ENCODE data around the gene ATF1. TPM values are rescaled to one million over a fixed set of nuclear protein-coding genes. Genes with fewer than 3 reads are reported as not detected.

Gene ATF1
- total and polyA plus RNA-seq, 10 of the 15 experiments (the other 5 are each of a cell fraction or from before 2014, with no cell fraction given) = 15.4 to 92.0 (median 33.6) TPM

DNA sequence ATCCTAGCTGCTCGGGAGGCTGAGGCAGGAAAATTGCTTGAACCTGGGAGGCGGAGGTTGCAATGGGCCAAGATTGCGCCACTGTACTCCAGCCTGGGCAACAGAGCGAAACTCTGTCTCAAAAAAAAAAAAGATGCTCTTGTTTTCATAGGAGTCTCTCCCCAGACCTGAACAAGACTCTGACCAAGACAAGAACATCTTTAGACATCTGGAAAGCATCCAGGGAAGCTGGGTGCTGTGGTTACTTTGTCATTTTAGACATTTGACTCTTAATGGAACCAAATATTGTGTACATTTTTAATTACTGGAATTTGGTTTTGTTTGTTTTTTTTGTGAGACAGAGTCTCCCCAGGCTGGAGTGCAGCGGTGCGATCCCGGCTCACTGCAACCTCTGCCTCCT, 21.1 kb upstream of the ATF1 start (continued):
- TF ChIP-seq, protein P1, sequence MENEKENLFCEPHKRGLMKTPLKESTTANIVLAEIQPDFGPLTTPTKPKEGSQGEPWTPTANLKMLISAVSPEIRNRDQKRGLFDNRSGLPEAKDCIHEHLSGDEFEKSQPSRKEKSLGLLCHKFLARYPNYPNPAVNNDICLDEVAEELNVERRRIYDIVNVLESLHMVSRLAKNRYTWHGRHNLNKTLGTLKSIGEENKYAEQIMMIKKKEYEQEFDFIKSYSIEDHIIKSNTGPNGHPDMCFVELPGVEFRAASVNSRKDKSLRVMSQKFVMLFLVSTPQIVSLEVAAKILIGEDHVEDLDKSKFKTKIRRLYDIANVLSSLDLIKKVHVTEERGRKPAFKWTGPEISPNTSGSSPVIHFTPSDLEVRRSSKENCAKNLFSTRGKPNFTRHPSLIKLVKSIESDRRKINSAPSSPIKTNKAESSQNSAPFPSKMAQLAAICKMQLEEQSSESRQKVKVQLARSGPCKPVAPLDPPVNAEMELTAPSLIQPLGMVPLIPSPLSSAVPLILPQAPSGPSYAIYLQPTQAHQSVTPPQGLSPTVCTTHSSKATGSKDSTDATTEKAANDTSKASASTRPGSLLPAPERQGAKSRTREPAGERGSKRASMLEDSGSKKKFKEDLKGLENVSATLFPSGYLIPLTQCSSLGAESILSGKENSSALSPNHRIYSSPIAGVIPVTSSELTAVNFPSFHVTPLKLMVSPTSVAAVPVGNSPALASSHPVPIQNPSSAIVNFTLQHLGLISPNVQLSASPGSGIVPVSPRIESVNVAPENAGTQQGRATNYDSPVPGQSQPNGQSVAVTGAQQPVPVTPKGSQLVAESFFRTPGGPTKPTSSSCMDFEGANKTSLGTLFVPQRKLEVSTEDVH (IDR thresholded peaks at IDR 0.05; ENCODE audit: low read depth, partially characterized antibody) = no peak
- TF ChIP-seq CHD4 (IDR thresholded peaks at IDR 0.05) = no peak
- TF ChIP-seq ZSCAN29 (IDR thresholded peaks at IDR 0.05) = no peak
- TF ChIP-seq HCFC1 (IDR thresholded peaks at IDR 0.05; ENCODE audit: low read length) = no peak
- no peak for TF ChIP-seq STAT1 (conservative IDR thresholded peaks at IDR 0.05)

DNA sequence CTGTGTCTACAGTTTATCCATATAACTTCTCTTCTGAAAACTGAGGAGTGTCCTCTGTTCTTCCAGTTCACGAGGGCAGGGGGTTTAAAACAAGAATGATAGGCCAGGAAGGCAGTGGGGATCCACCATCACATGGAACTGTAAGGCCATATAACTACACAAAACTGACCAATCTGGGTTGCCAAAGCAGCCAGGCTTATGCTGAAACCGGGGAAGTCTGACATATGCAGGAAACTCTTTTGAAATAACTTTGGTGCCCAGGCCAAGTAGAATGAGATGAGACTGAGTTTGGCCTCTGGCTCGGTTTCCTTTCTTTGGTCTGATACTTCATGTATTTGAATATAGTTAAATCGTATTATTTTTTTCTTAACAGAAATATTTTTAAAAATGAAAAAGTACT, 18.0 kb upstream of the ATF1 start:
- DNase-seq (ENCODE audit: low read depth, low spot score) (no peak), ATAC-seq (no peak), FAIRE-seq (no peak)
- in situ Hi-C loops (cut with MboI) (no loop called here), intact Hi-C loops (cut with micrococcal nuclease; ENCODE audit: unreplicated experiment) (no loop called here)
- no peaks in the 10 kb centered on the region for H3K9me3 ChIP-seq (replicated peaks; ENCODE audit: control insufficient read depth, insufficient read depth, low read length)
- ChIA-PET CTCF (interaction anchor here (1.2 kb wide), 1 partner anchor 20 kb away, joined by 3 read pairs; no protein-coding TSS in a partner anchor), SMC1A (ENCODE audit: uncharacterized antibody, unreplicated experiment) (interaction anchor here (0.8 to 1.3 kb wide), 3 partner anchors 11 to 104 kb away, joined by 3 read pairs; no protein-coding TSS in a partner anchor), RAD21 (ENCODE audit: unreplicated experiment) (no interaction called here), POLR2A (interaction anchor here (0.6 kb wide), 1 partner anchor 93 kb away, joined by 3 read pairs; no protein-coding TSS in a partner anchor)
- no peak overlapping the region for H3K4me2 ChIP-seq (ENCODE audit: control insufficient read depth, insufficient read depth)
- H4K20me1 ChIP-seq (ENCODE audit: control insufficient read depth, insufficient read depth) = no peaks in the 10 kb centered on the region
- no peak overlapping the region for H2AFZ ChIP-seq (ENCODE audit: control insufficient read depth, low read depth, low read length)
- no peak overlapping the region for H3K4me3 ChIP-seq
- no peaks in the 10 kb centered on the region for H3K27me3 ChIP-seq (replicated peaks in 1 of 2; ENCODE audit: control insufficient read depth in 2 of 2, insufficient read depth in 2 of 2, low read length in 1 of 2)
- no peak overlapping the region for H3K9ac ChIP-seq (ENCODE audit: control insufficient read depth, insufficient read depth, low read length)
- peaks cover 0 to 21% of the 10 kb centered on the region in 2 experiments; a peak in 3 of 4 replicates for H3K36me3 ChIP-seq (ENCODE audit: control insufficient read depth in 2 of 2, insufficient read depth in 2 of 2, low read length in 1 of 2)
- no peak overlapping the region for H3K27ac ChIP-seq (ENCODE audit: control insufficient read depth, insufficient read depth)
- no peaks in the 10 kb centered on the region for H3K79me2 ChIP-seq (ENCODE audit: control insufficient read depth, insufficient read depth, low read length)
- BruUV-seq (replicated peaks) = no TSS peak
- 94% methylated on average over 4 of the region's 4 CpGs for WGBS (ENCODE audit: insufficient coverage, insufficient replicate concordance, low lambda C conversion rate, missing lambda C conversion rate)
- no peaks in the 10 kb centered on the region for H3K4me1 ChIP-seq (ENCODE audit: control insufficient read depth, insufficient read depth, low read length)
- no peak for TF ChIP-seq EGR1 (IDR thresholded peaks at IDR 0.05; ENCODE audit: borderline replicate concordance in 1 of 2, low read depth in 2 of 2, low read length in 2 of 2)
- TF ChIP-seq TCF3 (IDR thresholded peaks at IDR 0.05; ENCODE audit: borderline replicate concordance, insufficient read depth, low read depth, low read length) = no peak
- no peak for TF ChIP-seq POU2F2 (IDR thresholded peaks at IDR 0.05; ENCODE audit: borderline replicate concordance, low read depth, low read length)
- TF ChIP-seq FOXM1 (IDR thresholded peaks at IDR 0.05; ENCODE audit: low read depth, low read length) = no peak
- no peak for TF ChIP-seq CBFB (IDR thresholded peaks at IDR 0.05; ENCODE audit: low read depth)
- TF ChIP-seq, protein P2, sequence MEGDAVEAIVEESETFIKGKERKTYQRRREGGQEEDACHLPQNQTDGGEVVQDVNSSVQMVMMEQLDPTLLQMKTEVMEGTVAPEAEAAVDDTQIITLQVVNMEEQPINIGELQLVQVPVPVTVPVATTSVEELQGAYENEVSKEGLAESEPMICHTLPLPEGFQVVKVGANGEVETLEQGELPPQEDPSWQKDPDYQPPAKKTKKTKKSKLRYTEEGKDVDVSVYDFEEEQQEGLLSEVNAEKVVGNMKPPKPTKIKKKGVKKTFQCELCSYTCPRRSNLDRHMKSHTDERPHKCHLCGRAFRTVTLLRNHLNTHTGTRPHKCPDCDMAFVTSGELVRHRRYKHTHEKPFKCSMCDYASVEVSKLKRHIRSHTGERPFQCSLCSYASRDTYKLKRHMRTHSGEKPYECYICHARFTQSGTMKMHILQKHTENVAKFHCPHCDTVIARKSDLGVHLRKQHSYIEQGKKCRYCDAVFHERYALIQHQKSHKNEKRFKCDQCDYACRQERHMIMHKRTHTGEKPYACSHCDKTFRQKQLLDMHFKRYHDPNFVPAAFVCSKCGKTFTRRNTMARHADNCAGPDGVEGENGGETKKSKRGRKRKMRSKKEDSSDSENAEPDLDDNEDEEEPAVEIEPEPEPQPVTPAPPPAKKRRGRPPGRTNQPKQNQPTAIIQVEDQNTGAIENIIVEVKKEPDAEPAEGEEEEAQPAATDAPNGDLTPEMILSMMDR (IDR thresholded peaks at IDR 0.05 in 2 of 3, conservative IDR thresholded peaks at IDR 0.05 in 1 of 3; ENCODE audit: control insufficient read depth in 2 of 3, extremely low read depth in 1 of 3, insufficient read depth in 1 of 3, low read depth in 3 of 3, low read length in 3 of 3) = no peak
- TF ChIP-seq, protein P3, sequence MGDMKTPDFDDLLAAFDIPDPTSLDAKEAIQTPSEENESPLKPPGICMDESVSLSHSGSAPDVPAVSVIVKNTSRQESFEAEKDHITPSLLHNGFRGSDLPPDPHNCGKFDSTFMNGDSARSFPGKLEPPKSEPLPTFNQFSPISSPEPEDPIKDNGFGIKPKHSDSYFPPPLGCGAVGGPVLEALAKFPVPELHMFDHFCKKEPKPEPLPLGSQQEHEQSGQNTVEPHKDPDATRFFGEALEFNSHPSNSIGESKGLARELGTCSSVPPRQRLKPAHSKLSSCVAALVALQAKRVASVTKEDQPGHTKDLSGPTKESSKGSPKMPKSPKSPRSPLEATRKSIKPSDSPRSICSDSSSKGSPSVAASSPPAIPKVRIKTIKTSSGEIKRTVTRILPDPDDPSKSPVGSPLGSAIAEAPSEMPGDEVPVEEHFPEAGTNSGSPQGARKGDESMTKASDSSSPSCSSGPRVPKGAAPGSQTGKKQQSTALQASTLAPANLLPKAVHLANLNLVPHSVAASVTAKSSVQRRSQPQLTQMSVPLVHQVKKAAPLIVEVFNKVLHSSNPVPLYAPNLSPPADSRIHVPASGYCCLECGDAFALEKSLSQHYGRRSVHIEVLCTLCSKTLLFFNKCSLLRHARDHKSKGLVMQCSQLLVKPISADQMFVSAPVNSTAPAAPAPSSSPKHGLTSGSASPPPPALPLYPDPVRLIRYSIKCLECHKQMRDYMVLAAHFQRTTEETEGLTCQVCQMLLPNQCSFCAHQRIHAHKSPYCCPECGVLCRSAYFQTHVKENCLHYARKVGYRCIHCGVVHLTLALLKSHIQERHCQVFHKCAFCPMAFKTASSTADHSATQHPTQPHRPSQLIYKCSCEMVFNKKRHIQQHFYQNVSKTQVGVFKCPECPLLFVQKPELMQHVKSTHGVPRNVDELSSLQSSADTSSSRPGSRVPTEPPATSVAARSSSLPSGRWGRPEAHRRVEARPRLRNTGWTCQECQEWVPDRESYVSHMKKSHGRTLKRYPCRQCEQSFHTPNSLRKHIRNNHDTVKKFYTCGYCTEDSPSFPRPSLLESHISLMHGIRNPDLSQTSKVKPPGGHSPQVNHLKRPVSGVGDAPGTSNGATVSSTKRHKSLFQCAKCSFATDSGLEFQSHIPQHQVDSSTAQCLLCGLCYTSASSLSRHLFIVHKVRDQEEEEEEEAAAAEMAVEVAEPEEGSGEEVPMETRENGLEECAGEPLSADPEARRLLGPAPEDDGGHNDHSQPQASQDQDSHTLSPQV (IDR thresholded peaks at IDR 0.05) = no peak
- no peak for TF ChIP-seq SRF (IDR thresholded peaks at IDR 0.05; ENCODE audit: low read depth in 2 of 2, low read length in 2 of 2)

Data from GM12878 (cell line).